HG03135 (cell line): ENCODE data around the gene RND3.

ENCODE experiments used
- ATAC-seq: cut with Tn5 transposase; IDR thresholded peaks from one replicate; pipeline ENCODE4 v1.9.1; 2021; ENCODE audit warnings: mild to moderate bottlenecking, moderate library complexity; ENCODE audit not compliant: unreplicated experiment

The RND3 gene

GRCh38 chr2:150476809-150477302 is 10.6 kb downstream of the RND3 start:
- ATAC-seq = no peak

DNA sequence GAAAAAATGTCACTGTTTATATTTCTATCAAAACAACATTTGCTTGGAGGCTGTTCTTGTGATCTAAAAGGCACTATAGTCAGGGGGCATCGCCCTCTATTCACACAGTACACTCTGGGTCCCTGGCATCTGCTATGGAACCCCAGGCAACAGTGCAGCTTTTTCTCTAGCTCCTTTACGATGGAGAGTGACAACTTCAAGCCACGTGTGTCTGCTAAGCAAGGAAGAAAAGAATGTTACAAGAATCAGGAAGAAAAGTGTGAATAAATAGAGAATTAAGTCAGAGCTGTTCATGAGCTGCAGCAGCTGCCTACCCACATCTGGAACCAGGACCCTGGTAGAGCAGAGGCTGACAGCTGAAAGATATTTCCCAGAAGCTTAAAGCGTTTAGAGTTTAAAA is 11.2 kb downstream of the RND3 start:
- ATAC-seq = no peak

DNA sequence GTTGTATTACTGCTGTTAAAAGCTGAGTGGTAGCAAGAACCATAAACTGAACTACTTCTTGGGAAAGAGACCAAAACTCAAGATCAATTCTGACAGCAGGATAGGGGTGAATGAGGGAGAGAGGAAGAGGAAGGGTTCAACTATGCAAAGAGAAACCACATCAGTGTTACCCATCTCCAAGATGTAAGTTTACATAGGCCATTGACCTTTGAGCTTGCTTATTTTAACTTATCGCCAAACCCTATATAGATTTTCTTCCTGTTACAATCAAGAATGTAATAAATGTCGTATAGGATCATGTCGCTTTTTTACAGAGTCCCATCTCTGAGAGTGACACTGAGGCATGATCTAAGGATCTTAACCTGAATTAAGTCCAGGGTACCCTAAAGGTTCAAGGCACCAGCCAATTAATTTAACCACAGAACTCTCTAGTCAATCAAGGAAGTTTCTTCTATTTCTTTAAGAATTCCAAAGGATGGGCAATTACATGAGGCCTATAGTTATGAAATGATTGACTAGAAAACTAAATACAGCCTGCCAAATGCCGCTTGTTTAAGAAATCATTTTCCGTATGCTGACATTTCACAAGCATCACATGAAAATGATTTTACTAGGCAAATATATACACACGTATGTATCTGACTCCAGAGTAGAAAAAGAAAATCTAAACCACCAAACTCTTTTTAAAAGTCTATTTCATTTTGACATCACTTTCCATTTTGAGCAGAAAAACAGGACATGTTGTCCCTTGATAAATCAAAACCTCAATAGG is 11.8 kb downstream of the RND3 start:
- no peak for ATAC-seq

DNA sequence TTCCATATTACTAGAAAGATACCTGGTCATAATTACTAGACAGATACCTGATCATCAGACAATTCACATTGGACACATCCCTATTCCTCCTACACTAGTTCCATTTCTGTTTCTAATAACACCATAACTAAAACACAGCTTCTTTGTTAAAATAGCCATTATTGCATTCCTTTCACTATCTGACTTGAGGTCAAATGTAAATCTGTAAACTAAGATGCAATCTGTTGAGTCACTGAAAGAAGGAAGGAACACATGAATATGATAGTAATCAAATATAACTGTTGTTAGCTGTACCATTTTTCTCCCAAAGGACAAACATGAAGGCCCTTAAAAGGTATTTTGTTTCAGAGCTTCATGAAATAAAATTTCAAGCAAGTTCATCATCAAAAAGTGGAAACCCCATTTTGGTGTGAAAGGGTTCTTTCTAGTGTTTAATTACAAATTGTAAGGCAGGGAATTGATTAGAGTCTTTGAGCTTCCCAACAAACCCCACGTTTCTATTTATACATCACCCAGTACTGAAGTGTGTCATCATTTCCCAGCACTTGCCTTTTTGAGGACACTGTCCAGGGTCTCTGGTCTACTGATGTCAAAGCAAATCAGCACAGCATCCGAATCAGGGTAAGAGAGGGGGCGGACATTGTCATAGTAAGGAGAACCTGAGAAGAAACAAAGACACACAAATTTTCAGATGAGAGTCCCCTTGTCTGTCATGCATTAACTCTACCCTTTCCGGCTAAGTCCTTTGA is 13.0 kb downstream of the RND3 start:
- no peak for ATAC-seq

GRCh38 chr2:150473767-150474166 is 13.7 kb downstream of the RND3 start:
- no peak for ATAC-seq

DNA sequence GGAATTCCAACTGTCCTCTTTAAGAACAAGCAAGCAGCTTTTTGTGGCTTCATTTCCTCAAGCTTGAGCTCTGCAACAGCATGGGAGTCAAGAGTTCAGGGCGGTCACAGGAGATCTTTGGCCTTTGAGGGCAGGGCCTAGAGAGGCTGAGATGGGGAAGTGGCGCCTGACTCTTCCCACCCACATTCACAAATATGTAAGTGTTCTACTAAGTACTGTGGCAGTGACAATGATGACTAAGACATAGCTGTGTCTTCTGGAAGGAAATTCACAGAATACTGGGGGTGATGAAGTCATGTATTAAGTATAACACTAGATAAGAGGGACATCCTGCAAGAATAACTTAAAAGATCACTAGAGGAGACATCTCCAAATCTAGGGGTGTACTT is 15.0 kb downstream of the RND3 start:
- ATAC-seq = no peak

DNA sequence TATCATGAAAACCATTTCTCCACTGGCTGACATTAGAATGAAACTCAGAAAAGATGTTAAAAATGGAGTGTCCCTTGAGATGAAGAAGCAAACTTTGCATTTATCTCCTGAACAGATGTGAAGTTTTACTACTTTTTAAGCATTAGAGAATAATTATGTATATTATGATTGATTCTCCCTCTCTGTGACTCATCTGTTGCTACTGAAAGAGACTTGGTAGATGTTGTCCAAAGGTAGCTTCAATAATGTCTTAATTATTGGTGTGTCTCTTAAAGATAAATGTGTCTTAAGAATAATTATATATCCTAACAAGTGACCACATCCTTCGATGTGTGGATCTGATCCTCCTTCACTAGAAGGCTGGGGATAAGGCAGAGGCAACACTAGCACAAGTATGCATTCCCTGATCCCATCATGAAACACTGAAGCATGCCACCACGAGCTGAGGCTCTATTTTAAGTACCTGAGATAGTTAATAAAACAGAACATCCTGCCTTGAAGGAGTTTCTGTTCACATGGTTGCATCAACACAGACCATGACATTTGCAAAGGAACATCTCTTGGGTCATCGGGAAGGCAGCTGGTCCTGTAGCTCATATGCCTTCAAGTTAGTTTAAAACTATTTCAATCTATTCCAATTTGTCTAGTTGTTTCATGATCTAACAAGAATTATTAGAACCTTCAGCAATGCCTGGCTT is 15.5 kb downstream of the RND3 start:
- ATAC-seq = no peak

DNA sequence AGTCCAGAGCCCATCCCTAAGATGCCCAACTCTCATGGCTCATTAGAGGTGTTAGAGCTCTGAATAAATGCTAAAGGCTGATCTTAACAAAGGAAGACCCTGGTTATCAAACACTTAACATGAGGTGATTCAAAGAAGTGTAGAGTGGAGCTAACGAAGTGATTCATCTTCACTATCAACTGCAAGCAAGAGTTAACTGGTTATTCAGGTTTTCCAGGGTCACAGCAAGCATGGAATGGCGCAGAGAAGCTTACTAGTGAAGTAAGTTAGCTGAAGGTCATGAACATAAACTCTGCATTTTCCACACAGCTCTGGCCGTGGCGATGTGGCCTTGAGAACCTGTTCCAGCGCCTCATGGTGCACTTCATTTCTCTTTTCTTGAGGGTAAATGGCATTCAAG is 17.0 kb downstream of the RND3 start:
- no peak for ATAC-seq

GRCh38 chr2:150469706-150470274 is 17.7 kb downstream of the RND3 start:
- no peak for ATAC-seq

GRCh38 chr2:150468350-150468960 is 19.0 kb downstream of the RND3 start:
- no peak for ATAC-seq

- ATAC-seq = no peak
Measured at GRCh38 chr2:150467621-150467963, 19.9 kb downstream of the RND3 start.

DNA sequence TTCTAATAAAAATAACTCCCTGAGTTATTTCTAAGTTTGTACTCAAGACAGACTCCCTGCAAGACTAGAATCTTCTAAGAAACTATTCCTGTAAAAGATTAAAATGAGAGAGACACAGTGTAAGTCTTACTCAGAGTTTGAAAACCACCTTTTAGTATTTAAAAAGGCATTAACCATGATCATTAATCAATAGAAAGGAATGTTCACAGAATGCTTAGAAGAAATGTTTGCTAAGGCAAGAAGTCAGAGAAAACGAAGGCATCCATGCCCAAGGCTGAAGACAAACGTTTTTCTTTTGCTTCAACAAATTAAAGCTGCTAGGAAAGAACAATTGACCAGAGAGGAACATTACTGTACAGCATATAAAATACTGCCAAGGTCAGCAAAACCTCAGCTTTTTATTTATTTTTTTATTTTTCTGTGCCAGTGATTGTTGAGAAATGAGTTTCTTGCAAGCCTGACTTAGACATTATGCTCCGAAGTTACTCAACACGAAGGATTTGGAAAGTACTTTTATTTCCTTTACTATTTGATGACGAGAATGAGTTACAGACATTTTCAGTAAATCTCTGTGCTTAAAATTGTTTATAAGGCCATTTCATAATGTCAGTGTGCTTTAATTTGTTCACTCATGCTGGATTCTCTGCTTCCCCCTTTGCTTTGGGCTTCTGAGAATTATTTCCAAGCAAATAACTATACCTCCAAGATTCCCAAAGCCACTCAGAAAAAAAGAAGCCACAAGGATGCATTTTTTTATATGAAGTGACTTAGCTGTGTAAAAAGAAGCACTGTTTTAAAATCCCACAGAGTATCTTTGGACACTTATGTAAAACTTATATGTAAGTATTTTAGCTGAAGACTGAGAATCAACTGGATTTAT is 20.5 kb downstream of the RND3 start:
- ATAC-seq = no peak

DNA sequence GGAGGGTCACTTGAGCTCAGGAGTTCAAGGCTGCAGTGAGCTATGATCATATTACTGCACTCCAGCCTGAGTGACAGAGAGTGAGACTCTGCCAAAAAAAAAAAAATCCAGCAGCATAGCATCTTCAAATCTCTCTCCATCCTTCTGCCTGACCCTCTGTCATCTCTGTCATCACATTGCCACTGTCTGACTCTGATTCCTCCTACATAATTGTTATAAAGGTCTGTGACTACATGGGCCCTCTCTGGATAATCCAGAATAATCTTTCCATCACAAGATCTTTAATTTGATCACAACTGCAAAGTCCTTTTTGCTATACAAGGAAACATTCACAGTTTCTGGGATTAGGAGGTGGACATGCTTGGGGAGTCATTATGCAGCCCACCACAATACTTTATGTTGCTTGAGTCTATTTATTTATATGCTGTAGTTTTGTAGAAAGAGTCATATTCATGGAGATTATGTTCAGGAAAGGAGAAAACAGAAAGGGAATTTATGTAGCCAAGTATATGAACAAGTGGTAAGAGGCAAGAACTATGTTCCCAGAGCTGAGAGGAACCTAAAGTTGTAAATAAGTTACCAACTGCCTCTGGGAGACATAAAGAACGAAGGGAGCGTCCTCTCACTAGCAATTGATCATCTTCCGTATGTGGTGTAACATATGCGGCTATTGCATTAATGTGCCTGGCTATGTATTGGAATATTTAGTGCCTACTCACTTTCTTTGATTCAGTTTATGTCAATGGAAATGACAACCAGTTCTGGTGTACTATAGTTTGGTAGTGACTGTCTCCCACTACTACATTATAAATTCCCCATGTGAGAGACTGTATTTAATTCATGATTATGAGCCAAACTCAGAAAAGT is 21.5 kb downstream of the RND3 start:
- no peak for ATAC-seq

DNA sequence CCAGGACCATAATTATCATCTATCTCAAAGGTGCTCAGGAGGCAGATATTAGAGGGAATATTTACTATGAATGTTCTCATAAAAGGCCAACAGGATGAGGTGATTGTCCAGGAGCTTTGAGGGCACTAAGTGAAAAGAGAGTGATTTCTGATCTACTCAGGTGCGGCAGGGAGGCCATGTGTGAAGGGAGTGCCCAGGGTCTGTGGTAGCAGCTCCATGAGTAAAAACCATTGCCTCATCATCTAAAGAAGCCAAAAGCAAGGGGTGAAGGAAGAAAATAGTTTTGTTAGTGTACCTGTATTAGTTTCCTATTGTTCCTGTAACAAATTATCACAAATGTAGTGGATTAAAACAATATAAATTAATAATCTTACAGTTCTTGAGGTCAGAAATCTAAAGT is 22.5 kb downstream of the RND3 start:
- no peak for ATAC-seq

DNA sequence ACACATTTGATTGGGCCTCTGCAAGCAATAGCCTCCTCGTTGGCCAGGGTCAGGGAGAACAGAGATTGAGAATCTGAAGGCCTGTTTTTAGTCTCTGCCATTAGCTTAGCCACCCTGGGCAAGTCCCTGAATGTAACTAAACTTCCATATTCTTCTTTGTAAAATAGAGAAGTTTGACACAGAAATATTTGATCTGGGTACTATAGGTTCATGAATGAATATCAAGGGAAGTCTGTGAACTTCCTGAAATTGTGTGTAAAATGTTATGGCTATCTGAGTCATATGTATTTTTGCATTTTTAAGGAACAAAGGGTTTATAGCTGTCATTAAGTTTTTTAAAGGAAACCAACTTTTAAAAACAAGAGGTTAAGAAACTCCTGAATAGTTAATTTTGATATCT is 23.2 kb downstream of the RND3 start:
- ATAC-seq = no peak

DNA sequence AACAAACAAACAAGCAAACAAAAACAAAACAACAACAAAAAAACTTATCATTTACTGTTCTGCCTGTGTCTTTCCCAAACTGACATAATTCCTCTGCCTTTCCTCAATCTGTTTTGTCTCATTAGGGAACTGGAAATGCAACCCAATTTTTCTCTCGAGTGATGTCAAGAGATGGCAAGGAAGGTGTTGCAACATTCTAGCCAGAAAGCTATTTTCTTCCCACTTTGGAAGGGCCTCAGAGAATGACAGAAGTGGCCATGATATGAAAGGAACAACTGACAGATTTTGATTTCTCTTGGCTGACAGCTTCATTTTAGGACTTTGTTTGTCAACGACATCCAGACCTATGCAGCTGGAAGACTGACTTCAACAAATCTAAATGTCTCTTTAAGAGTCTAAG is 24.7 kb downstream of the RND3 start:
- ATAC-seq = no peak

GRCh38 chr2:150459281-150459680 is 28.2 kb downstream of the RND3 start:
- no peak for ATAC-seq

DNA sequence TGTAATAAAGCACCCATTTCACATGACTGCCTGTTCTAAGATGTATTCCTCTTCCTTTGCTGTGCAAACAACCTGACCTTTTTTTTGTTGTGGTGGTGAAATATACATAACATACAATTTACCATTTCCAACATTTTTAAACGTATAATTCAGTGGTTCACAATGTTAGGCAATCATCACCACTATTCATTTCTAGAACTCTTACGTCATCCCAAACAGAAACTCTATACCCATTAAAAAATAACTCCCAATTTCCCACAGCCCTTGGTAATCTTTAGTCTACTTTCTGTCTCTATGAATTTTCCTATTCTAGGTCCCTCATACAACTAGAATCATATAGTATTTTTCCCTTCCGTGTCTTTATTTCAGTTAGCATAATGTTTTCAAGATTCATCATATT is 36.7 kb downstream of the RND3 start:
- no peak for ATAC-seq

DNA sequence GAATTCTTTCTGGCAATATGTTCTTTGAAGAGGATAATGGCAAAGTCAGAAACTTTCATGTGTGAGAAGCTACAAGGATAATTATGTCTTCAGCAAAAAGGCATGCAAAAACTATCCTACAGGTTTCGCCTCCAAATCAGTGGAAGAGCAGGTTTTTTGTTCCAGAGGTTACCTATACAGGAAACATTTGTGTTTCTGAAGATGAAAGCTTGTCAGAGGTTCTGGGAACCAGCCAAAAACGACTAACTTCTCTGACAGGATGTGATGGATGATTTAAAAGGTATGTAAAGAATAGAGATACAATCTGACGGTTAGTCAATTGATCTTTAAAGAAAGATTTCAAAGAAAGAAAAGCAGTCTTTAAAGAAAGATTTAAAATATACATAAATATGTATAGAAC is 37.6 kb downstream of the RND3 start:
- no peak for ATAC-seq
